Body of pancreas (tissue), 4 donors: ENCODE results near the gene MATR3.

Source experiments
- CTCF ChIP-seq, 7 experiments: fragments of 450-650 bp in 4 of 7; fragments of 200-600 bp in 3 of 7; sonication (generic) in 3 of 7; IDR thresholded peaks; one replicate each; pipeline ENCODE4 v1.5.1; 2016 to 2019; ENCODE audit warnings: antibody characterized with exemption in 7 of 7
- POLR2A ChIP-seq, 3 donors: fragments of 450-650 bp; IDR thresholded peaks; one replicate each; pipeline ENCODE4 v1.6.1; 2016; ENCODE audit warnings: antibody characterized with exemption in 3 of 3, mild to moderate bottlenecking in 2 of 3

GRCh38 chr5:139369181-139369580 lies 75.6 kb downstream of the MATR3 start:
- TF ChIP-seq CTCF (IDR thresholded peaks at IDR 0.05) = no peak
- TF ChIP-seq POLR2A (IDR thresholded peaks at IDR 0.05) = no peak
